ENCODE measurements around the gene FOXN3. TPM values are rescaled to one million over a fixed set of nuclear protein-coding genes. Genes with fewer than 3 reads are reported as not detected.
A peak's percentile ranks its signal among the peaks of the same experiment; 100 is the strongest.

Gene FOXN3
- total and polyA plus RNA-seq, 2 experiments from 2014 or later: 98.9 to 167 TPM

DNA sequence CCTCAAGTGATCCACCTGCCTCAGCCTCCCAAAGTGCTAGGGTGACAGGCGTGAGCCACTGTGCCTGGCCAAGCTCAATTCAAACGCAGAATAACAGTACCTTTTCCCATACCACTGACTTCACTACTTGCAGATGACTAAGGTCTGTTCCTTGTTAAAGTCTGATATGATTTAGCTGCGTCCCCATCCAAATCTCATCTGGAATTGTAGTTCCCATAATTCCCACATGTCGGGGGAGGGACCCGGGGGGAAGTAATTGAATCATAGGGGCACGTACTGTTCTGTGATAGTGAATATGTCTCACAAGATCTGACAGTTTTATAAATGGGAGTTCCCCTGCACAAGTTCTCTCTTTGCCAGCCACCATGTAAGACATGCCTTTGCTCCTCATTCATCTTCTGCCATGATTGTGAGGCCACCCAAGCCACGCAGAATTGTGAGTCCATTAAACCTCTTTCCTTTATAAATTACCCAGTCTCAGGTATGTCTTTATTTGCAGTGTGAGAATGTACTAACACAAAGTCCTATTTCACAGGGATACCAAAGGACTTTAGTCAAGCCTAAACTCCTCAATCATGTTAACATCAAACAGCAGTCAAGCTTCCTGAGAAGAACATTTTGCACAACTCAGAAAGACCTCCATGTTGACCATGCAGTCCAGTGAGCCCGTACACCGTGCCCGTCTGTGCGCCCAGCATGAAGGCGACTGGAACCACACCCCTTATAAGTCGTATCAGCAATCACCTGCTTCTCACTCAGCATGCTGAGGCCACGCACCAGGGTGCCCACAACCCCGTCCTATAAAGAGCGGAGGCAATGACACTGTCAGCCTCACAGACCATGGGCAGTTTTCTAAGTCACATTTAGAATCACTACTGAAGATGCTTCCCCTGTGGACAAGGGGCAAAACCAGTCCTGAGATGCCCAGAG lies 36.9 kb downstream of the FOXN3 start:
- H2AFZ ChIP-seq: no peak overlapping the region
- TF ChIP-seq, protein P1, sequence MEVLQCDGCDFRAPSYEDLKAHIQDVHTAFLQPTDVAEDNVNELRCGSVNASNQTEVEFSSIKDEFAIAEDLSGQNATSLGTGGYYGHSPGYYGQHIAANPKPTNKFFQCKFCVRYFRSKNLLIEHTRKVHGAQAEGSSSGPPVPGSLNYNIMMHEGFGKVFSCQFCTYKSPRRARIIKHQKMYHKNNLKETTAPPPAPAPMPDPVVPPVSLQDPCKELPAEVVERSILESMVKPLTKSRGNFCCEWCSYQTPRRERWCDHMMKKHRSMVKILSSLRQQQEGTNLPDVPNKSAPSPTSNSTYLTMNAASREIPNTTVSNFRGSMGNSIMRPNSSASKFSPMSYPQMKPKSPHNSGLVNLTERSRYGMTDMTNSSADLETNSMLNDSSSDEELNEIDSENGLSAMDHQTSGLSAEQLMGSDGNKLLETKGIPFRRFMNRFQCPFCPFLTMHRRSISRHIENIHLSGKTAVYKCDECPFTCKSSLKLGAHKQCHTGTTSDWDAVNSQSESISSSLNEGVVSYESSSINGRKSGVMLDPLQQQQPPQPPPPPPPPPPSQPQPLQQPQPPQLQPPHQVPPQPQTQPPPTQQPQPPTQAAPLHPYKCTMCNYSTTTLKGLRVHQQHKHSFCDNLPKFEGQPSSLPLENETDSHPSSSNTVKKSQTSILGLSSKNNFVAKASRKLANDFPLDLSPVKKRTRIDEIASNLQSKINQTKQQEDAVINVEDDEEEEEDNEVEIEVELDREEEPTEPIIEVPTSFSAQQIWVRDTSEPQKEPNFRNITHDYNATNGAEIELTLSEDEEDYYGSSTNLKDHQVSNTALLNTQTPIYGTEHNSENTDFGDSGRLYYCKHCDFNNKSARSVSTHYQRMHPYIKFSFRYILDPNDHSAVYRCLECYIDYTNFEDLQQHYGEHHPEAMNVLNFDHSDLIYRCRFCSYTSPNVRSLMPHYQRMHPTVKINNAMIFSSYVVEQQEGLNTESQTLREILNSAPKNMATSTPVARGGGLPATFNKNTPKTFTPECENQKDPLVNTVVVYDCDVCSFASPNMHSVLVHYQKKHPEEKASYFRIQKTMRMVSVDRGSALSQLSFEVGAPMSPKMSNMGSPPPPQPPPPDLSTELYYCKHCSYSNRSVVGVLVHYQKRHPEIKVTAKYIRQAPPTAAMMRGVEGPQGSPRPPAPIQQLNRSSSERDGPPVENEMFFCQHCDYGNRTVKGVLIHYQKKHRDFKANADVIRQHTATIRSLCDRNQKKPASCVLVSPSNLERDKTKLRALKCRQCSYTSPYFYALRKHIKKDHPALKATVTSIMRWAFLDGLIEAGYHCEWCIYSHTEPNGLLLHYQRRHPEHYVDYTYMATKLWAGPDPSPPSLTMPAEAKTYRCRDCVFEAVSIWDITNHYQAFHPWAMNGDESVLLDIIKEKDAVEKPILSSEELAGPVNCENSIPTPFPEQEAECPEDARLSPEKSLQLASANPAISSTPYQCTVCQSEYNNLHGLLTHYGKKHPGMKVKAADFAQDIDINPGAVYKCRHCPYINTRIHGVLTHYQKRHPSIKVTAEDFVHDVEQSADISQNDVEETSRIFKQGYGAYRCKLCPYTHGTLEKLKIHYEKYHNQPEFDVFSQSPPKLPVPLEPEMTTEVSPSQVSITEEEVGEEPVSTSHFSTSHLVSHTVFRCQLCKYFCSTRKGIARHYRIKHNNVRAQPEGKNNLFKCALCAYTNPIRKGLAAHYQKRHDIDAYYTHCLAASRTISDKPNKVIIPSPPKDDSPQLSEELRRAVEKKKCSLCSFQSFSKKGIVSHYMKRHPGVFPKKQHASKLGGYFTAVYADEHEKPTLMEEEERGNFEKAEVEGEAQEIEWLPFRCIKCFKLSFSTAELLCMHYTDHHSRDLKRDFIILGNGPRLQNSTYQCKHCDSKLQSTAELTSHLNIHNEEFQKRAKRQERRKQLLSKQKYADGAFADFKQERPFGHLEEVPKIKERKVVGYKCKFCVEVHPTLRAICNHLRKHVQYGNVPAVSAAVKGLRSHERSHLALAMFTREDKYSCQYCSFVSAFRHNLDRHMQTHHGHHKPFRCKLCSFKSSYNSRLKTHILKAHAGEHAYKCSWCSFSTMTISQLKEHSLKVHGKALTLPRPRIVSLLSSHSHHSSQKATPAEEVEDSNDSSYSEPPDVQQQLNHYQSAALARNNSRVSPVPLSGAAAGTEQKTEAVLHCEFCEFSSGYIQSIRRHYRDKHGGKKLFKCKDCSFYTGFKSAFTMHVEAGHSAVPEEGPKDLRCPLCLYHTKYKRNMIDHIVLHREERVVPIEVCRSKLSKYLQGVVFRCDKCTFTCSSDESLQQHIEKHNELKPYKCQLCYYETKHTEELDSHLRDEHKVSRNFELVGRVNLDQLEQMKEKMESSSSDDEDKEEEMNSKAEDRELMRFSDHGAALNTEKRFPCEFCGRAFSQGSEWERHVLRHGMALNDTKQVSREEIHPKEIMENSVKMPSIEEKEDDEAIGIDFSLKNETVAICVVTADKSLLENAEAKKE (CRISPR knock-in tag; IDR thresholded peaks at IDR 0.05): no peak
- TF ChIP-seq ZNF114 (CRISPR knock-in tag; IDR thresholded peaks at IDR 0.05) (no peak), CTCF (conservative IDR thresholded peaks at IDR 0.05; ENCODE audit: low read depth in 2 of 2) (no peak), CREB1 (CRISPR knock-in tag; IDR thresholded peaks at IDR 0.05; ENCODE audit: low read depth) (no peak), POLR2AphosphoS5 (IDR thresholded peaks at IDR 0.05; ENCODE audit: low read depth) (no peak), EZH2 (IDR thresholded peaks at IDR 0.05; ENCODE audit: low read depth, unreplicated experiment) (no peak), JUNB (IDR thresholded peaks at IDR 0.05; ENCODE audit: unreplicated experiment) (no peak)
- TF ChIP-seq, protein P2, sequence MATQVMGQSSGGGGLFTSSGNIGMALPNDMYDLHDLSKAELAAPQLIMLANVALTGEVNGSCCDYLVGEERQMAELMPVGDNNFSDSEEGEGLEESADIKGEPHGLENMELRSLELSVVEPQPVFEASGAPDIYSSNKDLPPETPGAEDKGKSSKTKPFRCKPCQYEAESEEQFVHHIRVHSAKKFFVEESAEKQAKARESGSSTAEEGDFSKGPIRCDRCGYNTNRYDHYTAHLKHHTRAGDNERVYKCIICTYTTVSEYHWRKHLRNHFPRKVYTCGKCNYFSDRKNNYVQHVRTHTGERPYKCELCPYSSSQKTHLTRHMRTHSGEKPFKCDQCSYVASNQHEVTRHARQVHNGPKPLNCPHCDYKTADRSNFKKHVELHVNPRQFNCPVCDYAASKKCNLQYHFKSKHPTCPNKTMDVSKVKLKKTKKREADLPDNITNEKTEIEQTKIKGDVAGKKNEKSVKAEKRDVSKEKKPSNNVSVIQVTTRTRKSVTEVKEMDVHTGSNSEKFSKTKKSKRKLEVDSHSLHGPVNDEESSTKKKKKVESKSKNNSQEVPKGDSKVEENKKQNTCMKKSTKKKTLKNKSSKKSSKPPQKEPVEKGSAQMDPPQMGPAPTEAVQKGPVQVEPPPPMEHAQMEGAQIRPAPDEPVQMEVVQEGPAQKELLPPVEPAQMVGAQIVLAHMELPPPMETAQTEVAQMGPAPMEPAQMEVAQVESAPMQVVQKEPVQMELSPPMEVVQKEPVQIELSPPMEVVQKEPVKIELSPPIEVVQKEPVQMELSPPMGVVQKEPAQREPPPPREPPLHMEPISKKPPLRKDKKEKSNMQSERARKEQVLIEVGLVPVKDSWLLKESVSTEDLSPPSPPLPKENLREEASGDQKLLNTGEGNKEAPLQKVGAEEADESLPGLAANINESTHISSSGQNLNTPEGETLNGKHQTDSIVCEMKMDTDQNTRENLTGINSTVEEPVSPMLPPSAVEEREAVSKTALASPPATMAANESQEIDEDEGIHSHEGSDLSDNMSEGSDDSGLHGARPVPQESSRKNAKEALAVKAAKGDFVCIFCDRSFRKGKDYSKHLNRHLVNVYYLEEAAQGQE (IDR thresholded peaks at IDR 0.05; ENCODE audit: unreplicated experiment): no peak
- peaks cover 100% of the 10 kb centered on the region for H3K79me2 ChIP-seq (replicated peaks; ENCODE audit: insufficient read depth)
- H3F3A ChIP-seq (replicated peaks; ENCODE audit: low read depth): peaks cover 11% of the 10 kb centered on the region
- H3K4me3 Mint-ChIP-seq: no peak overlapping the region
- H3K27ac Mint-ChIP-seq: no peak overlapping the region
- H3K9me3 Mint-ChIP-seq: peaks cover 9% of the 10 kb centered on the region
- no peaks in the 10 kb centered on the region for H3K27me3 ChIP-seq (ENCODE audit: insufficient read depth)
- ATAC-seq (no peak), DNase-seq (ENCODE audit: low spot score) (no peak)
- H3K9me2 ChIP-seq (ENCODE audit: insufficient read depth): no peaks in the 10 kb centered on the region
- H3K36me3 ChIP-seq (ENCODE audit: insufficient read depth): 0 out of 2 replicates have a peak, but pooled peaks cover 6% of the 10 kb centered on the region
- H3K27me3 Mint-ChIP-seq (ENCODE audit: insufficient read depth, low read depth, poor library complexity): peaks cover 13% of the 10 kb centered on the region
- peaks cover 43% of the 10 kb centered on the region for H3K4me1 Mint-ChIP-seq
- H3K36me3 Mint-ChIP-seq (ENCODE audit: low read depth): peaks cover 72% of the 10 kb centered on the region
- H3K4me2 ChIP-seq: no peak overlapping the region
- peak overlapping the region; percentile 39; the same call in 1 of the 2 replicates for H3K27ac ChIP-seq (ENCODE audit: low read depth)
- peaks cover 33% of the 10 kb centered on the region for H3K4me1 ChIP-seq (ENCODE audit: insufficient read depth)
- H3K4me3 ChIP-seq: no peak overlapping the region
- peaks cover 67% of the 10 kb centered on the region for H4K20me1 ChIP-seq (replicated peaks; ENCODE audit: insufficient read depth)

Measured in GM23338 (cell line).